ENCODE data around the gene COLEC11.
A peak's percentile ranks its signal among the peaks of the same experiment; 100 is the strongest.

COLEC11 gene

GRCh38 chr2:3678212-3678611 is 83.3 kb downstream of the COLEC11 start:
- DNase-seq: no peak

- no peak for DNase-seq
Observed at GRCh38 chr2:3679180-3679579, 84.3 kb downstream of the COLEC11 start.

GRCh38 chr2:3679616-3680393 is 84.9 kb downstream of the COLEC11 start:
- no peak for DNase-seq

- no peak for DNase-seq
Observed at GRCh38 chr2:3680548-3681345, 85.8 kb downstream of the COLEC11 start.

GRCh38 chr2:3681625-3682024 is 86.7 kb downstream of the COLEC11 start:
- DNase-seq: no peak

GRCh38 chr2:3682811-3683210 is 87.9 kb downstream of the COLEC11 start:
- DNase-seq: no peak

- no peak for DNase-seq
Observed at GRCh38 chr2:3683748-3684454, 89.0 kb downstream of the COLEC11 start.

GRCh38 chr2:3689998-3690748 is 95.3 kb downstream of the COLEC11 start:
- DNase-seq: no peak

- peak; percentile 60 for DNase-seq
Observed at GRCh38 chr2:3692375-3692774, 97.5 kb downstream of the COLEC11 start.
